WERI-Rb-1 (cell line): ENCODE results near the gene FAM240A.

Experiments used
- DNase-seq: peaks from one replicate; pipeline ENCODE4 v3.0.0-alpha.2; 2020
- H3K27ac ChIP-seq: fragments of 250-450 bp; sonication (Bioruptor Pico); 2 replicates; pipeline ENCODE4 v1.5.1; 2020; ENCODE audit warnings: mild to moderate bottlenecking, moderate library complexity
- H3K27me3 ChIP-seq: fragments of 250-450 bp; sonication (Bioruptor Pico); 2 replicates; pipeline ENCODE4 v1.5.1; 2021; ENCODE audit warnings: mild to moderate bottlenecking, low read depth, moderate library complexity; ENCODE audit not compliant: insufficient read depth, severe bottlenecking
- H3K36me3 ChIP-seq: fragments of 250-450 bp; sonication (Bioruptor Pico); 2 replicates; pipeline ENCODE4 v1.5.1; 2020; ENCODE audit warnings: mild to moderate bottlenecking, moderate library complexity
- H3K4me3 ChIP-seq: 2 replicates; pipeline ENCODE4 v1.5.1; 2011; ENCODE audit warnings: low read depth, mild to moderate bottlenecking, control low read depth, low read length
- H3K9me3 ChIP-seq: fragments of 250-450 bp; sonication (Bioruptor Pico); 2 replicates; pipeline ENCODE4 v1.5.1; 2021; ENCODE audit warnings: mild to moderate bottlenecking, moderate library complexity; ENCODE audit not compliant: severe bottlenecking
- CTCF ChIP-seq: IDR thresholded peaks from 2 replicates; pipeline ENCODE4 v1.5.1; 2011; ENCODE audit warnings: low read depth, mild to moderate bottlenecking, control low read depth, inconsistent platforms, low read length

The FAM240A gene

DNA sequence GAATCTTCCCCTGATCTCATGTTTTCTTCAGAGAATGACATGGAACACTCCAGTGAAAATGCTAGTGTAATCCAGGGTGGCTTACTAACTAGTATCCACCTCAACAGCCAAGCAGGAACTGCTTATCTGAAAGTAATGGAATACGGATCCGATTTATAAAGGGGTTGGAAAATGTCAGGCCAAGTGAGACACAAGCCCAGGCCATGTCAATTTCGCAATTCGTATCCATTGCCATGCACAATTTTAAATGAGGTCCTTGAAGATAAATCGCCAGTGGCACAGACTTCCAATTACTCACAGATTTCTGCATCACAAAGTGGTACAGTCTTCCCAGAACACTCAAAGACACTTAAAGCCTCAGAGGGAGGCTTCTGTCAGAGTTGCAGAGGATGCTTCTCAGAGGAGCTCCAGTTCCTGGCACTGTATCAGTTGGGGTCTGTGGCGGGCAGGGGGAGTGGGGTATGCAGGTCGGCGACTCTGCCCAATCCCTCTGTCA, 16.5 kb upstream of the FAM240A start:
- Histone ChIP-seq H3K36me3 (no peaks in the 10 kb centered on the region), H3K4me3 (no peak overlapping the region), H3K27me3 (no peaks in the 10 kb centered on the region), H3K27ac (no peak overlapping the region), H3K9me3 (no peaks in the 10 kb centered on the region)
- DNase-seq: no peak
- TF ChIP-seq CTCF: no peak

DNA sequence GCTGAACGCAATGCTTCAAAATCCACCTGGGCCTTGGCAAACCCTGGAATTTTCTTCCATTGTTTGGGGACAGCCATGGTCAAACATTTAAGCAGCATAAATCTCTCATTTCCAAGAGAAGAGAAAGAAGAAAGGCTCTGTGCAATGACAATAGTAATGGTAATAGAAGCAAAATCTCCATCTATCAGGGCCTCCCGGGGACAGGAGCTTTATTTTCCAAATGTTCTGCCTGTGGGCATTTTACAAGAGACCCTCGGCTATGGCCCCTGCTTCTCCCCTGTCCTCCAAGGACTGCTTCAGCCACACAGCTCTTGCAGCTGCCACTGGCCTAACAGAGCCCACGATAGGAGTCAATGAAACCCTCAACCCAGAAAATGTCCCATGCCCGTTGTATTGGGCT, 12.7 kb upstream of the FAM240A start:
- Histone ChIP-seq H3K27ac (no peak overlapping the region), H3K9me3 (no peaks in the 10 kb centered on the region), H3K4me3 (no peak overlapping the region), H3K27me3 (no peaks in the 10 kb centered on the region), H3K36me3 (no peaks in the 10 kb centered on the region)
- no peak for DNase-seq
- no peak for TF ChIP-seq CTCF

- no peak for TF ChIP-seq CTCF
- H3K27me3 ChIP-seq: no peaks in the 10 kb centered on the region
- H3K36me3 ChIP-seq: no peaks in the 10 kb centered on the region
- no peaks in the 10 kb centered on the region for H3K9me3 ChIP-seq
- H3K4me3 ChIP-seq: no peak overlapping the region
- no peak overlapping the region for H3K27ac ChIP-seq
- no peak for DNase-seq
These were observed 8.8 kb upstream of the FAM240A start for GRCh38 chr3:46603446-46604046.

GRCh38 chr3:46604127-46604526, 8.2 kb upstream of the FAM240A start:
- Histone ChIP-seq H3K27me3 (no peaks in the 10 kb centered on the region), H3K9me3 (no peaks in the 10 kb centered on the region), H3K27ac (no peak overlapping the region), H3K36me3 (no peaks in the 10 kb centered on the region), H3K4me3 (no peak overlapping the region)
- no peak for TF ChIP-seq CTCF
- DNase-seq: no peak

DNA sequence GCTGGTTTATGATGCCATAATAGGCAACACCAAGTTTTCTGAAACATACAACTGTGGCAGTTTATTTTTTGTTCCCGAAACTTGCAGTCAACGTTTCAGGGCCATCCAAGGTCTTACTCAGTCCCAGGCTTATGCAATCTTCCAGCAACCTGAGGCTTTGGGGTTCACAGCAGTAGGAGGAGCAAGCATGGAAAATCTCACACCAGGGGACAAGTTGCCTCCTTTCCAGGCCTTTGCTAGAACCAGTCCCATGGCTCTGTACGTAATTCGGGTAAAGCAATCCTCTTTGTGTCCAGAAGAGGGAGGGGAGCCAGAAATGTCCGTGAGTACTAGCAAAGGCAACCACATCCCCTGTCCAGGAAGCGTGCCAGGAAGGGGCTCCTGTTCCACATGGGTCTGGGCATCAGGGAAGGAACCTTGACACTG, 4.7 kb upstream of the FAM240A start:
- no peaks in the 10 kb centered on the region for H3K27me3 ChIP-seq
- DNase-seq: no peak

More for the DNA sequence above, 4.7 kb upstream of the FAM240A start:
- no peaks in the 10 kb centered on the region for H3K36me3 ChIP-seq
- no peak for TF ChIP-seq CTCF
- H3K4me3 ChIP-seq: no peak overlapping the region
- no peak overlapping the region for H3K27ac ChIP-seq
- no peaks in the 10 kb centered on the region for H3K9me3 ChIP-seq
